GM19193 (cell line): Measurements from ENCODE around the gene OTOG.

Experiments
- POLR2A ChIP-seq: IDR thresholded peaks from 4 replicates; pipeline ENCODE4 v1.6.1; 2011; ENCODE audit not compliant: insufficient read depth, insufficient read length; ENCODE audit errors: extremely low read depth

Gene OTOG

GRCh38 chr11:17646451-17647145, 99.5 kb downstream of the OTOG start:
- no peak for TF ChIP-seq POLR2A

DNA sequence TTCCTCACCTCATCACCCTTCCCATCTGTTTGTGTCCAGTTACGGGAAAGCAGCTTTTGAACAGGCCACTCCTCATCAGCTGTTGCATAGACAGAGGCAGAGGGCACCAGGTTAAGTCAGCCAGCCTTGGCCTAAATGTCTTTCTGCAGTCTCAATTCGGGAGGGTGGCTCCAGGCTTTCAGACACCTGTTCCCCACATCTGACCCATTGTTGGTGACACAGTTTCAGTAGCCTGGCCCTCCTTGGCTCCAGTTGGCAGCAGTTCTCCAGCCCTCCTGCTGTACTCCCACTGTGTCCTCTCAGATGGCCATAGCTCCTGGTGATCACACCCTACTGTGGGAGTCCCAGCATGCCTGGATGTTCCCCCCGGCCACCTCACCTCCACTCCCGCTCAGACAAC, 101.5 kb downstream of the OTOG start:
- no peak for TF ChIP-seq POLR2A

GRCh38 chr11:17649261-17649660, 102.2 kb downstream of the OTOG start:
- no peak for TF ChIP-seq POLR2A

- TF ChIP-seq POLR2A, result no peak
Measured at GRCh38 chr11:17649696-17650095, 102.6 kb downstream of the OTOG start.

DNA sequence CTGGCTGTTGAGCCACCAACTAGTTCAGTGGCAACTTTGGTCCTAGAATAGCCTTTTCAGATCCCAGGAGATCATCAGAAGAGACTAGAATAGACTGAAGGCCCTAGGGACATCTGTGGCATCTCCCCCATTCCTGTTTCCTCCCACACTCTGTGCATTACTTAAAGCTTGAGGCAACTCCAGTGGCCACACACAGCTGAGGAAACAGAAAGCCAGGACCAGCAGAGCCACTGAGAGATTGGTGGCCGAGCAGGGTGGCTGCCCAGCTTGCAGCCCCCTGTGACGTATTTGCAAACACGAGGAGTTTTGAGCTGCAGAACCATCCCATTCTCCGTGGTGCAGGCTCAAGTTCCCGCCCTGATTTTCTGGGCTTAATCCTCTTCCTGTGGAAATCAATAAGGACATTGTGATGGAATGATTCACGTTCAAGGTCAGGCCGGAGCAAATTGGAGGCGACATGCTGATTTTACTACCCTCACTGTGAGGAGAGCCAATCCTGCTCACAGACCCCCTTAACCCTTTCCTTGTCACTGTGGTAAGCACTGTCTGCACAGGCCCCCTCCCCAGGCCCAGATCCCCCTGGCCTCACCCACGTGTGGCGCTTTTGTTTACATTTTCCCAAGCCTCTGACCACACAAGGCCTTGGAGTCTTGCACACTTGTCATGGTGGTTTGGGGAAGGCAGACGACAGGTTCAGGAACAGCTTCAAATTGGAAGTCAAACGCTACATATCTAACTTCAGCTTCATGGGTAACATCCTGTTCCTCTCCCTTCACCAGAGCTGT, 103.3 kb downstream of the OTOG start:
- no peak for TF ChIP-seq POLR2A

- no peak for TF ChIP-seq POLR2A
Measured at GRCh38 chr11:17651061-17651460, 104.0 kb downstream of the OTOG start.

- TF ChIP-seq POLR2A, result no peak
Measured at GRCh38 chr11:17651681-17652080, 104.6 kb downstream of the OTOG start.

- no peak for TF ChIP-seq POLR2A
Measured at GRCh38 chr11:17652556-17652955, 105.5 kb downstream of the OTOG start.

DNA sequence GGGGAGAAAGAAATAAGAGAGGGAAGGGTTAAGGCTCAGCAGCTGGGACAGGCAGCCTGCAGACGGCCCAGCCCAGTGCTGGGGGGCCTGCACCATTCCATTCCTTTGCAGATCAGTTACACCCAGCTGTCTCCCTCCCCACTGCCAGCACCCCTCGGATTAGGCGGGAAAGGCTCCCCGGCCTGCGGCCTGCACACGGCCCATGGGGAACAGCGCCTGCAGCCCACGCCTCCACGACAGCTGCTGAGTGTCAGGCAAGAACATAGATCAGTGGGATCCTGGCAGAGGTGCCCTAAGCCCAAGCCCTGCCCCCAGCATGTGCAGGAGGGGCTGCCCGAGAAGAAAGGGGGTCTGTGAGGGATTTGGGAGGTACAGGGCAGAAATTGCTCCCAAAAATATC, 106.6 kb downstream of the OTOG start:
- no peak for TF ChIP-seq POLR2A

DNA sequence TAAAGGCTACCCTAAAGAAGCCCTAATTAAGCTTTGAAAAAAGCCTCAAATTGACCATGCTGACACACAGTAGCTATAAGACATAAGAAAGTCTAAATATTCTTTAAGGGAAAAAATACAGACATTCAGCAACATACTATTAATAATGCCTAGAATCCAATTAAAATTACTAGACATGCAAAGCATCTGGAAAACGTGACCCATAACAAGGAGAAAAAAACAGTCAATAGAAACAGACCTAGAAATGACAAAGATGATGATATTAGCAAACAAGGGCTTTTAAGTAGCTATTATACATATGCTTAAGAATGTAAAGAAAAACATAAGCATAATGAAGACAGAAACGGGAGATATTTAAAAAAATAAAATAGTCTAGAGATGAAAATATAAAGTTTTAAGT, 108.6 kb downstream of the OTOG start:
- no peak for TF ChIP-seq POLR2A

DNA sequence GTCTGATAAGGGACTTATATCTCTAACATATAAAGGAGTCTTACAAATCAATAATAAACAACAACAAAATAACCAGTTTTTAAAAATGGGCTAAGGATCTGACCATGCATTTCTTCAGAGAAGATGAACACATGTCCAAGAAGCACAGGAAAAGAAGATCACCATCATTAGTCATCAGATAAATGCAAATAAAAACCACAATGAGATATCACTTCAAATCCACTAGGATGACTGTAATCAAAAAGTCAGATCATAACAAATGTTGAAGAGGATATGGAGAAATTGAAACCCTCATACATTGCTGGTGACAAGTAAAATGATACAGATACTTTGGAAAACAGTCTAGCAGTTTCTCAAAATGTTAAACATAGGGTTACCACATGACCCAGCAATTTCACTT, 111.2 kb downstream of the OTOG start:
- no peak for TF ChIP-seq POLR2A

DNA sequence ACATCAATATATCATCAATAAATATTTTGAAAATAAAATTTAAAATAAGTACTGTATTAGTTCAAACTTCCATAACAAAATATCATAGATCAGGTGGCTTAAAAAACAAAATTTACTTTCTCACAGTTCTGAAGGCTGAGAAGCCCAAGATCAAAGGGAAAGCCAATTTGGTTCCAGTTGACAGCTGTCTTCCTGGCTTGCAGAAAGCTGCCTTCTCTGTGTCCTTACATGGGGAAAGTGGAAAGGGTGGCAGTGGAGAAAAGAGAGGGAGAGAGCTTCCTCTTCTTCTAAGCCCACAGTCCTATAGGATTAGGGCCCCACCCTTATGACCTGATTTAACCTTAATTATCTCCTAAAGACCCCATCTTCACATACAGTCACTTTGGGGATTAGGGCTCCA, 121.1 kb downstream of the OTOG start:
- TF ChIP-seq POLR2A, result no peak

DNA sequence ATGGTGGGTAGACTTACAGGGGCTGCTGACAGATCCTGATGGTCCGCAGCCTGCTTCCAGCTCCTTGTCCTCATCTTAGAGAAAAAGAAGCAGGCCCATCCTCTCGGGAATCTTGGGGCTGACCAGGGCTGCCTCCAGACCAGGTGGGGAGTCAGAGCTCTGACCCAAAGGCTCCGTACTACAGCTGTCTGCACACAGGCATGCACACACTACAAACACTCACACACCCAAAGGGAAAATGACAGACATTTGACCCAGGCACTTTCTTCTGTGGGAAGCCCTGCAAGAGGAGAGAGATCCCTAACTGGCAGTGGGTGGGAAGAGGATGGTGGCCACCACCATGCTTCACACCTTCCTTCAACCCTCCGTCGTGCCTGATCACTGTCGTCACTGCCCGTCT, 125.4 kb downstream of the OTOG start:
- TF ChIP-seq POLR2A, result no peak

DNA sequence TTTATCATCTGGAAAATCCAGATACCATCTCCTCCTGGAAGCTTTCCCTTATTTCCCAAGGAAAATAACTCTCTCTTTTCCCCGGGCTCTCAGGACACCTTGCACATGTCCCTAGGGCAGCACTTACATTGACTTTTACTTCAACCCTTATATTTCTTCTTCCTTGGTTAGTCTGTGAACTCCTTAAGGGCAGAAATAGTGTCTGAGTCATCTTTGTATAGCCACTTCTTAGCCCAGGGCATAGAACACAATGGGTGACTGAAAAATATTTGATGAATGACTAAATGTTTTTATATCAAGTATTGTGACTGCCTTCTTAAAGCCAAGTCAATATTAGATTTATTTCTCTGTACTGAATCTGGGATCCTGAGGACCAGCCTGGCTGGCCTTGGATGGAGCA, 126.9 kb downstream of the OTOG start:
- TF ChIP-seq POLR2A, result no peak

GRCh38 chr11:17682848-17683247, 135.8 kb downstream of the OTOG start:
- no peak for TF ChIP-seq POLR2A
